ENCODE measurements around the gene HJURP. TPM values are rescaled to one million over a fixed set of nuclear protein-coding genes. Genes with fewer than 3 reads are reported as not detected.

The HJURP gene
- total and polyA plus RNA-seq, 9 of the 15 experiments (the other 6 are each of a cell fraction or from before 2014, with no cell fraction given) = 13.8 to 102 (median 28.3) TPM

DNA sequence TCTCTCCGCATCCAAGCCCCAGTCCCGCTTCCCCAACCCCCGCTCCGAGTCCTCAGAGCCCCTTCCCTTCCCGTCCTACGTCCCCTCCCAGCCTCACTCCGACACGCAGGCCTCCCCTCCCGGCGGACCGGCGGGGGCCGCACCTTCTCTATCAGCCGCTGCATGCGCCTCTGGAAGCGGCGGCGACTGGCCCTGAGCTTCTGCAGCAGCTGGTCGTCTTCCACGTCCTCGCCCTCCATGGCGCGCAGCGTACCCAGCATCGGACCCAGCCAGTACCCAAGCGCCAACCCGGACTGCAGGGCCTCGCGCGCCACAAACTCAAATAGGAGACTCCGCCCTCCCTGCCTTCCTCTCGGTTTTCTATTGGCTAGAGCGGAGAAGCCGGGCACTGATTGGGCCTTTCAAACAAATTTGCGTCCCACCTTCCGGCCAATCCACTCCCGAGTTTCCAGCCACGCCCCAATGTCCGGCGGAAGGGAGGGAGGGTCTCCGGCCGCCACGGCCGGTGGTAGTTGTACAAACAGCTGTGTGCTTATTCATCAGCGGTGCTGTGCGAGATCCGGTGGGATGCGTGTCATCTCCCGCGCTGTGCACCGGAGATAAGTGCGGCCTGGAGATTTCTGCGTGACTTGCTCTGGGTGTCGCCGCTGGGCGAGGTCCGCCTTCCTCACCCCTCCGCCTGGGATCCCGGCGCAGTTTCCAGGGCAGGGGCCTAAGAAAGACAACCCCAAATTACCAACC lies at the start of gene HJURP (continued):
- TF ChIP-seq ZNF586 (CRISPR knock-in tag; conservative IDR thresholded peaks at IDR 0.05) = no peak
- peak; percentile 41; the same call in 1 of the 2 replicates for TF ChIP-seq ZNF175 (CRISPR knock-in tag; IDR thresholded peaks at IDR 0.05; ENCODE audit: low read depth)
- peak; percentile 89 for TF ChIP-seq CBFA2T3 (IDR thresholded peaks at IDR 0.05)
- no peak for TF ChIP-seq PTRF (tag; IDR thresholded peaks at IDR 0.05)
- TF ChIP-seq, protein P1, sequence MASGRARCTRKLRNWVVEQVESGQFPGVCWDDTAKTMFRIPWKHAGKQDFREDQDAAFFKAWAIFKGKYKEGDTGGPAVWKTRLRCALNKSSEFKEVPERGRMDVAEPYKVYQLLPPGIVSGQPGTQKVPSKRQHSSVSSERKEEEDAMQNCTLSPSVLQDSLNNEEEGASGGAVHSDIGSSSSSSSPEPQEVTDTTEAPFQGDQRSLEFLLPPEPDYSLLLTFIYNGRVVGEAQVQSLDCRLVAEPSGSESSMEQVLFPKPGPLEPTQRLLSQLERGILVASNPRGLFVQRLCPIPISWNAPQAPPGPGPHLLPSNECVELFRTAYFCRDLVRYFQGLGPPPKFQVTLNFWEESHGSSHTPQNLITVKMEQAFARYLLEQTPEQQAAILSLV (tag; IDR thresholded peaks at IDR 0.05) = no peak
- TF ChIP-seq, protein P2, sequence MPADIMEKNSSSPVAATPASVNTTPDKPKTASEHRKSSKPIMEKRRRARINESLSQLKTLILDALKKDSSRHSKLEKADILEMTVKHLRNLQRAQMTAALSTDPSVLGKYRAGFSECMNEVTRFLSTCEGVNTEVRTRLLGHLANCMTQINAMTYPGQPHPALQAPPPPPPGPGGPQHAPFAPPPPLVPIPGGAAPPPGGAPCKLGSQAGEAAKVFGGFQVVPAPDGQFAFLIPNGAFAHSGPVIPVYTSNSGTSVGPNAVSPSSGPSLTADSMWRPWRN (IDR thresholded peaks at IDR 0.05; ENCODE audit: low read depth) = 0 out of 2 replicates have a peak, but pooled peaks have one; percentile 20
- 0 out of 2 replicates have a peak, but pooled peaks have one; percentile 8 for TF ChIP-seq SPI1 (IDR thresholded peaks at IDR 0.05; ENCODE audit: borderline replicate concordance, low read depth, low read length)
- TF ChIP-seq RB1 (IDR thresholded peaks at IDR 0.05; ENCODE audit: low read depth) = peak; percentile 15
- TF ChIP-seq TCFL5 (CRISPR knock-in tag; conservative IDR thresholded peaks at IDR 0.05) = no peak
- no peak for TF ChIP-seq XRCC5 (IDR thresholded peaks at IDR 0.05; ENCODE audit: low read depth, low read length)
- TF ChIP-seq STAT5A (IDR thresholded peaks at IDR 0.05; ENCODE audit: borderline replicate concordance, low read length) = peak; percentile 47; the same call in 1 of the 2 replicates
- TF ChIP-seq SP2 (IDR thresholded peaks at IDR 0.05; ENCODE audit: extremely low read depth, low read depth, low read length, poor library complexity, severe bottlenecking) = no peak
- peak; percentile 39; the same call in 1 of the 2 replicates for TF ChIP-seq BRD4 (IDR thresholded peaks at IDR 0.05)
- peak; percentile 42; the same call in 1 of the 2 replicates for TF ChIP-seq NR2C2 (CRISPR knock-in tag; IDR thresholded peaks at IDR 0.05)
- no peak for TF ChIP-seq NR2C2 (tag; IDR thresholded peaks at IDR 0.05)
- TF ChIP-seq, protein P3, sequence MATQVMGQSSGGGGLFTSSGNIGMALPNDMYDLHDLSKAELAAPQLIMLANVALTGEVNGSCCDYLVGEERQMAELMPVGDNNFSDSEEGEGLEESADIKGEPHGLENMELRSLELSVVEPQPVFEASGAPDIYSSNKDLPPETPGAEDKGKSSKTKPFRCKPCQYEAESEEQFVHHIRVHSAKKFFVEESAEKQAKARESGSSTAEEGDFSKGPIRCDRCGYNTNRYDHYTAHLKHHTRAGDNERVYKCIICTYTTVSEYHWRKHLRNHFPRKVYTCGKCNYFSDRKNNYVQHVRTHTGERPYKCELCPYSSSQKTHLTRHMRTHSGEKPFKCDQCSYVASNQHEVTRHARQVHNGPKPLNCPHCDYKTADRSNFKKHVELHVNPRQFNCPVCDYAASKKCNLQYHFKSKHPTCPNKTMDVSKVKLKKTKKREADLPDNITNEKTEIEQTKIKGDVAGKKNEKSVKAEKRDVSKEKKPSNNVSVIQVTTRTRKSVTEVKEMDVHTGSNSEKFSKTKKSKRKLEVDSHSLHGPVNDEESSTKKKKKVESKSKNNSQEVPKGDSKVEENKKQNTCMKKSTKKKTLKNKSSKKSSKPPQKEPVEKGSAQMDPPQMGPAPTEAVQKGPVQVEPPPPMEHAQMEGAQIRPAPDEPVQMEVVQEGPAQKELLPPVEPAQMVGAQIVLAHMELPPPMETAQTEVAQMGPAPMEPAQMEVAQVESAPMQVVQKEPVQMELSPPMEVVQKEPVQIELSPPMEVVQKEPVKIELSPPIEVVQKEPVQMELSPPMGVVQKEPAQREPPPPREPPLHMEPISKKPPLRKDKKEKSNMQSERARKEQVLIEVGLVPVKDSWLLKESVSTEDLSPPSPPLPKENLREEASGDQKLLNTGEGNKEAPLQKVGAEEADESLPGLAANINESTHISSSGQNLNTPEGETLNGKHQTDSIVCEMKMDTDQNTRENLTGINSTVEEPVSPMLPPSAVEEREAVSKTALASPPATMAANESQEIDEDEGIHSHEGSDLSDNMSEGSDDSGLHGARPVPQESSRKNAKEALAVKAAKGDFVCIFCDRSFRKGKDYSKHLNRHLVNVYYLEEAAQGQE (IDR thresholded peaks at IDR 0.05; ENCODE audit: borderline replicate concordance) = no peak
- TF ChIP-seq, protein P3 (CRISPR knock-in tag; IDR thresholded peaks at IDR 0.05; ENCODE audit: low read depth) = no peak

Data from K562 (cell line).